ENCODE measurements around the gene MYO1D. TPM values are rescaled to one million over a fixed set of nuclear protein-coding genes. Genes with fewer than 3 reads are reported as not detected.

Gene MYO1D
- total RNA-seq, 2 experiments from 2014 or later: 0.09 to 0.89 TPM

DNA sequence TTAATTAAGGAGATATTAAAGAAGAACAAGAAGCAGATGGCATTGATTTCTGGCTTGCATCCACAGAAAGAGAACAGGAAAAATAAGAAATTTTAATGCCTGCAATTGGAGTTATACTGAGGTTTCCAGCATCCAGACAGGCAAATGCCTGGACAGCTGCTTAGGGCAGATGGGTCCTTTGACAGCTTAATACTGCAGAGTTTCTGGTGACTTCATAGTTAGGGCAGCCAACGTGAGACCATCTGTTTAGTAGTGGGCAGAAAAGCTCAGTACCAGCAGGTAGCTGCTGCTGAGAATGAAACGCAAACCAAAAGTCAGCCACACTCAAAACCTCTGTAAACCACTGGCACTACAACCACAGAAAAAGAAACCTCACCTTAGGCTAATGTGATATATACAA, 280.3 kb downstream of the MYO1D start:
- H3K27ac ChIP-seq (ENCODE audit: low read depth, low read length, poor library complexity, severe bottlenecking): no peak overlapping the region
- intact Hi-C loops (cut with micrococcal nuclease; ENCODE audit: unreplicated experiment): no loop called here
- no peaks in the 10 kb centered on the region for H3K36me3 ChIP-seq (ENCODE audit: insufficient read depth, low read length)
- no peak overlapping the region for H3K4me2 ChIP-seq (ENCODE audit: low read length)
- no peaks in the 10 kb centered on the region for H3K79me2 ChIP-seq (ENCODE audit: insufficient read depth, low read depth, low read length)
- CTCF ChIA-PET (ENCODE audit: unreplicated experiment): no interaction called here
- DNase-seq (ENCODE audit: low spot score): no peak
- H2AFZ ChIP-seq (ENCODE audit: low read length): no peak overlapping the region
- no peaks in the 10 kb centered on the region for H4K20me1 ChIP-seq (ENCODE audit: insufficient read depth, low read length)
- no peaks in the 10 kb centered on the region for H3K4me1 ChIP-seq (ENCODE audit: insufficient read depth, low read length, poor library complexity, severe bottlenecking)
- POLR2A ChIA-PET: no interaction called here
- no peak for TF ChIP-seq EZH2phosphoT487 (IDR thresholded peaks at IDR 0.05; ENCODE audit: borderline replicate concordance, low read depth, low read length)
- TF ChIP-seq, protein P1, sequence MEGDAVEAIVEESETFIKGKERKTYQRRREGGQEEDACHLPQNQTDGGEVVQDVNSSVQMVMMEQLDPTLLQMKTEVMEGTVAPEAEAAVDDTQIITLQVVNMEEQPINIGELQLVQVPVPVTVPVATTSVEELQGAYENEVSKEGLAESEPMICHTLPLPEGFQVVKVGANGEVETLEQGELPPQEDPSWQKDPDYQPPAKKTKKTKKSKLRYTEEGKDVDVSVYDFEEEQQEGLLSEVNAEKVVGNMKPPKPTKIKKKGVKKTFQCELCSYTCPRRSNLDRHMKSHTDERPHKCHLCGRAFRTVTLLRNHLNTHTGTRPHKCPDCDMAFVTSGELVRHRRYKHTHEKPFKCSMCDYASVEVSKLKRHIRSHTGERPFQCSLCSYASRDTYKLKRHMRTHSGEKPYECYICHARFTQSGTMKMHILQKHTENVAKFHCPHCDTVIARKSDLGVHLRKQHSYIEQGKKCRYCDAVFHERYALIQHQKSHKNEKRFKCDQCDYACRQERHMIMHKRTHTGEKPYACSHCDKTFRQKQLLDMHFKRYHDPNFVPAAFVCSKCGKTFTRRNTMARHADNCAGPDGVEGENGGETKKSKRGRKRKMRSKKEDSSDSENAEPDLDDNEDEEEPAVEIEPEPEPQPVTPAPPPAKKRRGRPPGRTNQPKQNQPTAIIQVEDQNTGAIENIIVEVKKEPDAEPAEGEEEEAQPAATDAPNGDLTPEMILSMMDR (conservative IDR thresholded peaks at IDR 0.05; ENCODE audit: low read length): no peak
- no peaks in the 10 kb centered on the region for H3K9me3 ChIP-seq (ENCODE audit: low read length)
- no peaks in the 10 kb centered on the region for H3K9me2 ChIP-seq (ENCODE audit: insufficient read depth, low read length)
- BruUV-seq (replicated peaks): no TSS peak
- H3K4me3 ChIP-seq (ENCODE audit: low read depth, low read length, poor library complexity, severe bottlenecking): no peak overlapping the region

DNA sequence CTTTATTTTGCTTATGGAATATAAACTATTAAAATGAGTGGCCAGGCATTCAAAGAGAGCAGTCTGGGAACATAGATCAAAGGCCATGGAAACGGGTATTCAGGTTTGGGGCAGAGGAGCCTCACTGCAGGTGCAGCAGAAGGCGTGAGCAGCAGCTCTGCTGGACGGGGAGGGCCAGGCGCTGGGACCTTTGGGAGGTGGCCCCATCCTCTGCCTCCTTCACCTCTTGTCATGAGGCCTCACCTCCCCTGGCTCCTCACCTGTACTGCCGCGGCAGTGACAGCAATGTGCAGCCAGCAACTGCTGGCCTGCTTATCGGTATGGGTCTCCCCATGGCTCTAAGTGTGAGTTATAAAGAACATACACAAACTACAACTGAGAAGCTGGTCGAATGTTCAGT, 280.7 kb downstream of the MYO1D start:
- Histone ChIP-seq H3K4me3 (ENCODE audit: low read depth, low read length, poor library complexity, severe bottlenecking) (no peak overlapping the region), H3K9me3 (ENCODE audit: low read length) (no peaks in the 10 kb centered on the region), H3K4me2 (ENCODE audit: low read length) (no peak overlapping the region), H3K9me2 (ENCODE audit: insufficient read depth, low read length) (no peaks in the 10 kb centered on the region), H4K20me1 (ENCODE audit: insufficient read depth, low read length) (no peaks in the 10 kb centered on the region), H3K4me1 (ENCODE audit: insufficient read depth, low read length, poor library complexity, severe bottlenecking) (no peaks in the 10 kb centered on the region), H3K27ac (ENCODE audit: low read depth, low read length, poor library complexity, severe bottlenecking) (no peak overlapping the region), H3K36me3 (ENCODE audit: insufficient read depth, low read length) (no peaks in the 10 kb centered on the region), H3K79me2 (ENCODE audit: insufficient read depth, low read depth, low read length) (no peaks in the 10 kb centered on the region), H2AFZ (ENCODE audit: low read length) (no peak overlapping the region)
- no TSS peak for BruUV-seq (replicated peaks)
- ChIA-PET CTCF (ENCODE audit: unreplicated experiment) (no interaction called here), POLR2A (no interaction called here)
- intact Hi-C loops (cut with micrococcal nuclease; ENCODE audit: unreplicated experiment): no loop called here
- no peak for DNase-seq (ENCODE audit: low spot score)
- TF ChIP-seq, protein P1 (conservative IDR thresholded peaks at IDR 0.05; ENCODE audit: low read length): no peak
- TF ChIP-seq EZH2phosphoT487 (IDR thresholded peaks at IDR 0.05; ENCODE audit: borderline replicate concordance, low read depth, low read length): no peak

DNA sequence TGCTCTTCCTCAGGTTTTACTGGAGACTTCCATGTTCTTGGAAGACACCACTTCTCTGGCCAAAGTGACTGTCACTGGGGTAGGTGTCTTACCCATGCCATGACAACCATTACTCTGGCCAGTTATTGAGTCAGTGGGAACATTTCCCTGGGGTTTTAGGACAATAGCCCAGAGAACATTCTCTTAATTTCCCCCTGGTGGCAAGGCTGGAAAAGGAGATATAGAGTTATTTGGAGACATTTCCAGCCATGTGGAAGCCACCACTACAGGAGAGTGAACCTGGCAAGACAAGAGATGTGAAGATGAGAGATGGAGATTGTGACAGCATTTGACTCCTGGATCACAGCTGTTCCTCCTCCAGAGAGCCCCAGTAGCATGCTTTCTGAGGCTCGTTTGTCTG, 283.9 kb downstream of the MYO1D start:
- BruUV-seq (replicated peaks): no TSS peak
- Histone ChIP-seq H3K27ac (ENCODE audit: low read depth, low read length, poor library complexity, severe bottlenecking) (no peak overlapping the region), H3K4me1 (ENCODE audit: insufficient read depth, low read length, poor library complexity, severe bottlenecking) (no peaks in the 10 kb centered on the region), H3K9me3 (ENCODE audit: low read length) (no peaks in the 10 kb centered on the region), H3K4me3 (ENCODE audit: low read depth, low read length, poor library complexity, severe bottlenecking) (no peak overlapping the region), H4K20me1 (ENCODE audit: insufficient read depth, low read length) (no peaks in the 10 kb centered on the region), H3K79me2 (ENCODE audit: insufficient read depth, low read depth, low read length) (no peaks in the 10 kb centered on the region), H2AFZ (ENCODE audit: low read length) (no peak overlapping the region), H3K9me2 (ENCODE audit: insufficient read depth, low read length) (no peaks in the 10 kb centered on the region), H3K4me2 (ENCODE audit: low read length) (no peak overlapping the region), H3K36me3 (ENCODE audit: insufficient read depth, low read length) (no peaks in the 10 kb centered on the region)
- ChIA-PET CTCF (ENCODE audit: unreplicated experiment) (no interaction called here), POLR2A (no interaction called here)
- no peak for DNase-seq (ENCODE audit: low spot score)
- intact Hi-C loops (cut with micrococcal nuclease; ENCODE audit: unreplicated experiment): no loop called here
- TF ChIP-seq, protein P1 (conservative IDR thresholded peaks at IDR 0.05; ENCODE audit: low read length): no peak
- TF ChIP-seq EZH2phosphoT487 (IDR thresholded peaks at IDR 0.05; ENCODE audit: borderline replicate concordance, low read depth, low read length): no peak
